Transverse colon (tissue), 4 donors: ENCODE data around the gene CDKN1C.

Experiments used
- CTCF ChIP-seq, 5 experiments: fragments of 200-600 bp in 3 of 5; fragments of 450-650 bp in 2 of 5; sonication (generic) in 3 of 5; IDR thresholded peaks; 1 replicate in 2 of 5; 2 replicates in 3 of 5; pipeline ENCODE4 v1.5.1; 2016 to 2017; ENCODE audit warnings: antibody characterized with exemption in 5 of 5, inconsistent platforms in 3 of 5, mild to moderate bottlenecking in 2 of 5, moderate library complexity in 1 of 5
- EP300 ChIP-seq: sonication (generic); formaldehyde crosslinking; IDR thresholded peaks from one replicate; pipeline ENCODE4 v1.6.1; 2017; ENCODE audit warnings: antibody characterized with exemption, low read depth
- POLR2A ChIP-seq: fragments of 450-650 bp; IDR thresholded peaks from one replicate; pipeline ENCODE4 v1.6.1; 2016; ENCODE audit warnings: antibody characterized with exemption, mild to moderate bottlenecking, moderate library complexity
- POLR2AphosphoS5 ChIP-seq, 3 donors: sonication (generic); formaldehyde crosslinking; IDR thresholded peaks; one replicate each; pipeline ENCODE4 v1.6.1; 2016; ENCODE audit warnings: antibody characterized with exemption in 3 of 3

- TF ChIP-seq CTCF (IDR thresholded peaks at IDR 0.05) = no peak
- TF ChIP-seq POLR2A = no peak
- peak in 2 of 3 donors; percentile 24 to 29 for TF ChIP-seq POLR2AphosphoS5 (IDR thresholded peaks at IDR 0.05)
- TF ChIP-seq EP300 = no peak
Measured at GRCh38 chr11:2903672-2904011, 18.1 kb upstream of the CDKN1C start.
